ENCODE results near the gene KIF1A.

GRCh38 chr2:240813231-240813921 lies 6.6 kb downstream of the KIF1A start:
- TF ChIP-seq POLR2A (IDR thresholded peaks at IDR 0.05; ENCODE audit: low read depth) (no peak), CTCF (IDR thresholded peaks at IDR 0.05) (no peak), EP300 (IDR thresholded peaks at IDR 0.05) (no peak), POLR2AphosphoS5 (IDR thresholded peaks at IDR 0.05) (no peak)
